ENCODE results near the gene RITA1. TPM values are rescaled to one million over a fixed set of nuclear protein-coding genes. Genes with fewer than 3 reads are reported as not detected.

RITA1 gene
- total and polyA plus RNA-seq, 2 donors (not counting 1 experiment from before 2014, with no cell fraction given), result 8.1 to 17.9 TPM

DNA sequence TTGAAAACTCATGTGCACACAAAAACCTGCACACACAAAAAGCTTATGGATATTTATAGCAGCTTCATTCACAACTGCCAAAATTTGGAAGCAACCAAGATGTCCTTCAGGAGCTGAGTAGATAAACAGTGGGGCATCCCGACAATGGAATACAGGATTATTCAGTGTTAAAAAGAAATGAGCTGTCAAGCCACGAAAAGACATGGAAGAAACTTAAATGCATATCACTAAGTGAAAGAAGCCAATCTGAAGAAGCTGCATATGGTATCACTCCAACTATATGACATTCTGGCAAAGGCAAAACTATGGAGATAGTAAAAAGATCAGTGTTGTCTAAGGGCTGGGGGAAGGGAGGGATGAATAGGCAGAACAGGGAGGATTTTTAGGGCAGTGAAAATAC, 30.5 kb downstream of the RITA1 start:
- ChIA-PET POLR2A (no interaction called here), CTCF (no interaction called here)
- no peak for ATAC-seq (ENCODE audit: low read depth)
- no peak overlapping the region for H3K27ac ChIP-seq (ENCODE audit: low read length in 2 of 2)
- H3K4me1 Mint-ChIP-seq, result peaks cover 34% of the 10 kb centered on the region
- no peak for DNase-seq
- H3K4me1 ChIP-seq (ENCODE audit: control insufficient read depth in 2 of 2, insufficient read depth in 2 of 2, low read length in 2 of 2), result peaks cover 18 to 30% of the 10 kb centered on the region in 2 donors
- TF ChIP-seq EZH2 (IDR thresholded peaks at IDR 0.05; ENCODE audit: borderline replicate concordance, insufficient read depth, low read depth, low read length, poor library complexity, severe bottlenecking) (no peak), CTCF (IDR thresholded peaks at IDR 0.05) (no peak)
- no peaks in the 10 kb centered on the region for H4K20me1 ChIP-seq (ENCODE audit: control insufficient read depth, insufficient read depth, low read length, poor library complexity, severe bottlenecking)
- no peak overlapping the region for H3K4me2 ChIP-seq (replicated peaks; ENCODE audit: low read depth, low read length, poor library complexity, severe bottlenecking)
- no peaks in the 10 kb centered on the region for H3K9me3 Mint-ChIP-seq (ENCODE audit: insufficient read depth)
- H3K4me3 ChIP-seq (ENCODE audit: control extremely low read depth in 1 of 5, extremely low read depth in 1 of 5, insufficient read depth in 1 of 5, low read depth in 2 of 5, low read length in 4 of 5), result no peak overlapping the region
- no peaks in the 10 kb centered on the region for H3K27me3 ChIP-seq (replicated peaks in 1 of 4; ENCODE audit: control extremely low read depth in 1 of 4, control insufficient read depth in 3 of 4, insufficient read depth in 4 of 4, low read length in 3 of 4)
- H3K27me3 Mint-ChIP-seq, result no peaks in the 10 kb centered on the region
- H3K27ac Mint-ChIP-seq, result no peak overlapping the region
- intact Hi-C loops (cut with micrococcal nuclease), result no loop called here
- H3K36me3 ChIP-seq (replicated peaks in 1 of 2; ENCODE audit: control extremely low read depth in 1 of 2, control insufficient read depth in 1 of 2, extremely low read depth in 1 of 2, insufficient read depth in 2 of 2, low read length in 1 of 2), result no peaks in the 10 kb centered on the region
- no CpG with 5 or more reads among the region's 2 CpGs for WGBS (ENCODE audit: insufficient coverage)
- peaks cover 9% of the 10 kb centered on the region for H3K79me2 ChIP-seq (ENCODE audit: control insufficient read depth, insufficient read depth, low read length)
- no peak overlapping the region for H3K4me3 Mint-ChIP-seq
- no peak overlapping the region for H2AFZ ChIP-seq (ENCODE audit: insufficient read depth, low read depth, low read length, poor library complexity, severe bottlenecking)
- H3K9ac ChIP-seq (ENCODE audit: low read length), result no peak overlapping the region
- no peaks in the 10 kb centered on the region for H3K9me3 ChIP-seq (ENCODE audit: control extremely low read depth in 1 of 3, control insufficient read depth in 2 of 3, insufficient read depth in 1 of 3, low read length in 2 of 3)

DNA sequence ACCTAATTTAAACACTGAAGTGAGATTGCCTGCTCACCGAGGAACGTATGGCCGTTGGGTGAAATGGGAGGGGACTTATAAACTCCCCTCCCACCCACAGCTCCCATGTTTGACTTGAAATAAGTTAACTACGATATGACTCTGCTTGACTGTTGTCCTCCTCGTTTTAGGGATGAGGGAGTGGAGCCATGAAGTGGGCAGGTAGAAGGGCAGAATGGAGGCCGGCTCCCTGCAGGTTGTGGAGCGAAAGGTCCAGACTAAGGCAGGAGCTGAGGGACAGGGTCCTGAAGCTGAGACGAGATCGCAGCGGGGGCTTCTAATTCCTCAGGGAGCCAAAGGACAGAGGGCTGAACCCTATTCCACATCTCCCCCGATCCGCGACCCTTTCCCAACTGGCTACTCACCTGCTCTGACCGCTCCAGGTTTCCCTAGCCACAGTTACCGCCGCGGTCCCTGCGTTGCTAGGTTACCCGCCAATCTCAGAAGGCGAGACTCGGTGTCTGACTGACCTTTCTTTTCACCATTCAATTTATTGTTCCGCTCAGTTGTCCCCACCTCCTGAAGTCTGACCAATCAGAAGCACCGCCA, 35.2 kb downstream of the RITA1 start:
- ATAC-seq (ENCODE audit: low read depth), result no peak
- Histone ChIP-seq H3K4me1 (ENCODE audit: control insufficient read depth in 2 of 2, insufficient read depth in 2 of 2, low read length in 2 of 2) (peaks cover 32 to 55% of the 10 kb centered on the region in 2 donors), H3K27ac (ENCODE audit: low read length in 2 of 2) (peak overlapping the region; percentile 69 to 93), H3K9ac (ENCODE audit: low read length) (peak overlapping the region; percentile 74), H3K9me3 (ENCODE audit: control extremely low read depth in 1 of 3, control insufficient read depth in 2 of 3, insufficient read depth in 1 of 3, low read length in 2 of 3) (no peaks in the 10 kb centered on the region), H3K79me2 (ENCODE audit: control insufficient read depth, insufficient read depth, low read length) (peaks cover 41% of the 10 kb centered on the region), H3K27me3 (replicated peaks in 1 of 4; ENCODE audit: control extremely low read depth in 1 of 4, control insufficient read depth in 3 of 4, insufficient read depth in 4 of 4, low read length in 3 of 4) (no peaks in the 10 kb centered on the region), H3K4me3 (ENCODE audit: control extremely low read depth in 1 of 5, extremely low read depth in 1 of 5, insufficient read depth in 1 of 5, low read depth in 2 of 5, low read length in 4 of 5) (peak overlapping the region; percentile 60 to 69 (median 67)), H3K4me2 (replicated peaks; ENCODE audit: low read depth, low read length, poor library complexity, severe bottlenecking) (peak overlapping the region; percentile 96), H3K36me3 (replicated peaks in 1 of 2; ENCODE audit: control extremely low read depth in 1 of 2, control insufficient read depth in 1 of 2, extremely low read depth in 1 of 2, insufficient read depth in 2 of 2, low read length in 1 of 2) (no peaks in the 10 kb centered on the region), H2AFZ (ENCODE audit: insufficient read depth, low read depth, low read length, poor library complexity, severe bottlenecking) (peak overlapping the region; percentile 74), H4K20me1 (ENCODE audit: control insufficient read depth, insufficient read depth, low read length, poor library complexity, severe bottlenecking) (no peaks in the 10 kb centered on the region)
- H3K9me3 Mint-ChIP-seq (ENCODE audit: insufficient read depth), result no peaks in the 10 kb centered on the region
- peak overlapping the region; percentile 90 for H3K4me3 Mint-ChIP-seq
- DNase-seq, result no peak
- POLR2A ChIA-PET, result interaction anchor here (0.7 to 4.0 kb wide), 9 partner anchors 8 to 68 kb away, joined by 3 to 69 read pairs (median 10); partner anchors contain the start of genes DDX54 and RITA1
- intact Hi-C loops (cut with micrococcal nuclease), result loop anchor here (1.0 to 5.0 kb wide), 6 partner anchors 9 to 143 kb away; partner anchors contain the start of genes DDX54 and RITA1
- H3K27me3 Mint-ChIP-seq, result no peaks in the 10 kb centered on the region
- H3K4me1 Mint-ChIP-seq, result peaks cover 44% of the 10 kb centered on the region
- under 1% methylated on average over 20 of the region's 23 CpGs for WGBS (ENCODE audit: insufficient coverage)
- peak overlapping the region; percentile 89 for H3K27ac Mint-ChIP-seq
- no peak for TF ChIP-seq EZH2 (IDR thresholded peaks at IDR 0.05; ENCODE audit: borderline replicate concordance, insufficient read depth, low read depth, low read length, poor library complexity, severe bottlenecking)
- no peak for TF ChIP-seq CTCF (IDR thresholded peaks at IDR 0.05)
- CTCF ChIA-PET, result interaction anchor here (1.0 to 5.4 kb wide), 5 partner anchors 9 to 24 kb away, joined by 4 to 53 read pairs (median 35); no protein-coding TSS in a partner anchor
